T-helper 2 cell treated with Interferon-gamma antibody and Interleukin-4, amounts not matched to agents 5 μg/mL and 100 μg/mL, for 36 hours (primary cell): ENCODE measurements around the gene PSMA5.
"Not testable (repeated sequence)": the region's sequence is repeated elsewhere in the genome, so short reads cannot be mapped to it uniquely, and the experiment has no call there.

Experiments used
- DNase-seq: peaks from one replicate; pipeline ENCODE4 v3.0.0; 2021; ENCODE audit warnings: low spot score
- H3K27ac Mint-ChIP-seq: one replicate; pipeline ENCODE4 v1.8.0; 2021; ENCODE audit warnings: mild to moderate bottlenecking, mixed read lengths
- H3K27me3 Mint-ChIP-seq: one replicate; pipeline ENCODE4 v1.8.0; 2021; ENCODE audit warnings: low read depth, mixed read lengths
- H3K36me3 Mint-ChIP-seq: one replicate; pipeline ENCODE4 v1.8.0; 2021; ENCODE audit warnings: low read depth, mixed read lengths
- H3K4me1 Mint-ChIP-seq: one replicate; pipeline ENCODE4 v1.8.0; 2021; ENCODE audit warnings: low read depth, mixed read lengths
- H3K4me3 Mint-ChIP-seq: one replicate; pipeline ENCODE4 v1.8.0; 2022; ENCODE audit warnings: mild to moderate bottlenecking, moderate library complexity, mixed read lengths
- H3K9me3 Mint-ChIP-seq: one replicate; pipeline ENCODE4 v1.8.0; 2021; ENCODE audit warnings: mixed read lengths

PSMA5 gene

DNA sequence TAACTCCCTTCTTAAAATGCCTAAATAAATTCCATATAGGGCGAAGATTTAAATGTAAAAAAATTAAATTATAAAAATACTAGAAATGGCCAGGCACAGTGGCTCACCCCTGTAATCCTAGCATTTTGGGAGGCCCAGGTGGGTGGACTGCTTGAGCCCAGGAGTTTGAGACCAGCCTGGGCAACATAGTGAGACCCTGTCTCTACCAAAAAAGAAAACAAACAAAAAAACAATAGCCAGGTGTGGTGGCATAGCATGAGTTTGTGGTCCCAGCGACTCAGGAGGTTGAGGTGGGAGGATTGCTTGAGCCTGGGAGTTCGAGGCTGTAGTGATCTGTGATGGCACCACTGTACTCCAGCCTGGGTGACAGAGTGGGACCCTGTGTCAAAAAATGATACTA lies 46.3 kb downstream of the PSMA5 start:
- H3K36me3 Mint-ChIP-seq, result peaks cover 3% of the 10 kb centered on the region
- no peak overlapping the region for H3K27ac Mint-ChIP-seq
- H3K27me3 Mint-ChIP-seq, result peaks cover 2% of the 10 kb centered on the region
- H3K4me1 Mint-ChIP-seq, result peaks cover 8% of the 10 kb centered on the region
- no peaks in the 10 kb centered on the region for H3K9me3 Mint-ChIP-seq
- H3K4me3 Mint-ChIP-seq, result no peak overlapping the region
- DNase-seq, result no peak

DNA sequence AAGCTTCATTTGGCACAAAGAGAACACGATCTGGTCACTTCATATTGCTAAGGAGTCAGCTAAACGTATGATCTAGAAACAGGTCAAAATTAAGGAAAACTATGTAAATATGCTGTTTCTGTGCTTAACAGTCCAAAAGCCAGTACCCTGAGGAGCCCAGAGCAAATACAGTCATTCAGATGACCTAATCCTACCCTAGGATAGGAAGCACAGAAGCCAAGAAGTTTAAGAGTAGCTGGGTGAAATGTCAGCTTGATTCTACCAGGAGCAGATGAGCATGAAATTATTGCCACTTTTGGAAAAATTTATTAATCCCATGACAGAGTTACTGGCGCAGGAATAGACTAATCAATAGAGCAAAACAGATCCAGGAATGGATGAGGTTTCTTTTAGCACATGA lies 46.8 kb downstream of the PSMA5 start:
- H3K4me3 Mint-ChIP-seq, result no peak overlapping the region
- no peak overlapping the region for H3K27ac Mint-ChIP-seq
- no peaks in the 10 kb centered on the region for H3K9me3 Mint-ChIP-seq
- H3K4me1 Mint-ChIP-seq, result peaks cover 11% of the 10 kb centered on the region
- peaks cover 2% of the 10 kb centered on the region for H3K27me3 Mint-ChIP-seq
- no peak for DNase-seq
- H3K36me3 Mint-ChIP-seq, result peaks cover 3% of the 10 kb centered on the region

DNA sequence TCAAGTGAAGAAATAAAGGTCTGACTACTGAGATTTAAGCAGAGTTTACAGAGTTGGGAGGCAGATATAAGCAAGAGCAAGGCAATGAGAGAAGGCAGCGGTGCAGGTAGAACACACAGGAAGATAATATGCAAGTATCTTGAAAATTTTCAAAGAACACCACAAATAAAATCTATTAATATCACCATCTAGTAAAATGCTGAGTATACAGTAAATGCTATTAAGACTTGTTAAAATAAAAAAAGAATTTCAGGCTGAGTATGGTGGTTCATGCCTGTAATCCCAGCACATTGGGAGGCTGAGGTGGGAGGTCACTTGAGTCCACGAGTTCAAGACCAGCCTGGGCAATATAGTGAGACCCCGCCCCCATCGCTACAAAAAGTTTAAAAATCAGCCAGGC lies 48.5 kb downstream of the PSMA5 start:
- H3K9me3 Mint-ChIP-seq, result no peaks in the 10 kb centered on the region
- peaks cover 2% of the 10 kb centered on the region for H3K27me3 Mint-ChIP-seq
- H3K4me3 Mint-ChIP-seq, result no peak overlapping the region
- no peak for DNase-seq
- H3K27ac Mint-ChIP-seq, result no peak overlapping the region
- peaks cover 7% of the 10 kb centered on the region for H3K36me3 Mint-ChIP-seq
- peaks cover 21% of the 10 kb centered on the region for H3K4me1 Mint-ChIP-seq

DNA sequence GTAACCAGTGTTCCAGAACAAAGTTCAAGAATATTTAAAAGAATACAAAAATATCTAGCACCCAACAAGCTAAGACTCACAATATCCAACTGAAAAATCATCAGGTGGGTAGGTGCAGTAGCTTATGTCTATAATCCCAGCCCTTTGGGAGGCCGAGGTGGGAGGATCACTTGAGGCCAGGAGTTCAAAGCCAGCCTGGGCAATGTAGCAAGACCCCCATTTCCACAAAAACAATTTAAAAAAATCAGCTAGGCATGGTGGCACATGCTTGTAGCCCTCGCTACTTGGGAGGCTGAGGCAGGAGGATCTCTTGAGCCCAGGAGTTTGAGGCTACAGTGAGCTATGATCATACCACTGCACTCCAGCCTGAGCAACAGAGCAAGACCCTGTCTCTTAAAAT lies 52.6 kb downstream of the PSMA5 start:
- H3K4me3 Mint-ChIP-seq, DNase-seq, H3K9me3 Mint-ChIP-seq, H3K27ac Mint-ChIP-seq, H3K36me3 Mint-ChIP-seq: not testable (repeated sequence)
- Mint-ChIP-seq H3K27me3 (peaks cover 10% of the 10 kb centered on the region), H3K4me1 (peaks cover 48% of the 10 kb centered on the region)

DNA sequence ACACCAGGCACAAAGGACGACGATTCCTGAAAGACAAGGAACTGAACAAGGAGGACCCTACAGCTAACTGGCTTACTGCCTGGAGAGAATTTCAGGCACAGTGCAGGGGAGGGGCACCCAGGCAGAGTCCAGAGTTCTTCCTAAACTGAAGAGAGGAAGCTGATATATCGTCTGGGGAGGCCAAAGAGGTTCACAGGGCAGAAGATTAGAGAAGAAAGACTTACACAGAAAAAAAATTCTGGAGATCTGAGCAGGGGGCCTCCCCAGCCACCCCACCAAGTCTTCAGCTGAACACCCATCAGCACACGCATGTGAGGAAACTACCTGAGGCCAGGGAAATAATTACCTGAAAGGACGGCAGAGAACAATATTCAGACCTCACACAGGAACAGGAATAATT lies 53.1 kb downstream of the PSMA5 start:
- peak overlapping the region; percentile 78 for H3K4me3 Mint-ChIP-seq
- peaks cover 7% of the 10 kb centered on the region for H3K36me3 Mint-ChIP-seq
- DNase-seq, result no peak
- H3K9me3 Mint-ChIP-seq, result no peaks in the 10 kb centered on the region
- H3K27me3 Mint-ChIP-seq, result peaks cover 10% of the 10 kb centered on the region
- H3K27ac Mint-ChIP-seq, result peak overlapping the region; percentile 80
- H3K4me1 Mint-ChIP-seq, result peaks cover 48% of the 10 kb centered on the region

DNA sequence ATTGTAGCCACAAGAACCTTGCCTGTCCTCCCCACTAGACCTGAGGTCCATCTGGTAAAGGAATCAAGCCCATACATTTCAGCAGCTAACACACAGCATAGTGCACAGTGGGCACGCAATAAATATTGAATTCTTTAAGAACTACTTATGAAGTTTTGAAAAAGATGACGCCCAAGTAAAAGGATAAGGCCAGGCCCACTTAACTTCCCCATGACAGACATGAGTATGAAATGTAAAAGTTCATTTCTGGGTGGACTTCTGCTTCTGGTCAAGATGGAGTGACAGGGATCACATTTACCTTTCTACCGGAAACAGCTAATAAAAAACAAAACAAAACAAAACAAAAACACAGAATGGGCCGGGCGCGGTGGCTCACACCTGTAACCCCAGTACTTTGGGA lies 54.0 kb downstream of the PSMA5 start:
- Mint-ChIP-seq H3K4me3 (peak overlapping the region; percentile 9), H3K27me3 (peaks cover 16% of the 10 kb centered on the region)

DNA sequence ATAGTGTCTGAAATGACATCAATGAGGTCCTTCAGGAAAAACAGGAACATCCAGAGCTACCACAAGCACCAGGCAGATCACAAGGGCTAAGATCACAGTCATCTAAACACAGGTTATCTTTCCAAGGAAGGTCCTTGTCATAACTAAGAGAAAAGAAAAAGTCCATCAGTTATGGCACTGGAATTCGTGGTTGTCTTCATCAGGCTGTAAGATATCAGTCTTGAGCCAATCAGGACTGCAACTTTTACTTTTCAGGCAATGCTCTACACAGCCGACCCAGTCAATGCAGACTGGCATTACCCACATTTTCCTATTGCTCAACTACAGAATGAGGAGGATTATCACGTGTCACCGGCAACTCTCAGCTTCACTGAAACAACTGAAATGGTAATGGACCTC lies 54.9 kb downstream of the PSMA5 start:
- H3K4me3 Mint-ChIP-seq, result peak overlapping the region; percentile 65

More for the DNA sequence above, 54.0 kb downstream of the PSMA5 start:
- Mint-ChIP-seq H3K27ac (no peak overlapping the region), H3K4me1 (peaks cover 48% of the 10 kb centered on the region), H3K36me3 (peaks cover 7% of the 10 kb centered on the region), H3K9me3 (no peaks in the 10 kb centered on the region)
- DNase-seq, result no peak

DNA sequence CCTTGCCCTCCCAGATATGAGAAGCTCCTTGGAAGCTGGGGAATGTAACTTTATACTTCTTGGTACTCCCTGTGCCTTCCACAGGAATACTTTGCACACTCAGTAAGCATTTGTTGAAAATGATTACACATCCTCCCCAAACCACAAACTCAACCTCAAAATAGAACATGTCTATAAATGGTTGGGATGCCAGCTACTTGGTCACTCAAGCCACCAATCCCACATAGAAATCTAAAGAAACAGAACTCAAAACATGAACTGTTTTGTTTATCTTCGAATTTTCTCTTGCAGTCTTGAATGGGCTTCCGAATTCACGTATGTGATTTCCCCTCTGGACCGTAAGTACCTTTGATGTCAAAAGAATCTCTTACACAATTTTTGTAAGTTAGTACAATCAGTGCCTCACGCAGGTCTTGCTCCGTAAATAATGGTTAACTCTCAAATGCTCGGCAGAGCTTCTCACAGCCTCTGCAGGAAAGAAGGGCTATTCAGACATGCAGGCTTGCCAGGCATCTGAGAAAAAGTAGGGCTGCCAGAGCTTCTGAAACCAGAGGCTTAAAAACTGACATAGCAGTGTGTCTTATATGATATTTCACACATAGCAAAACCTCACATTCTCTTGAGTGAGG lies 55.4 kb downstream of the PSMA5 start:
- peak overlapping the region; percentile 15 for H3K27ac Mint-ChIP-seq

More for the DNA sequence above, 54.9 kb downstream of the PSMA5 start:
- Mint-ChIP-seq H3K27ac (peak overlapping the region; percentile 15), H3K4me1 (peaks cover 46% of the 10 kb centered on the region), H3K36me3 (peaks cover 8% of the 10 kb centered on the region), H3K9me3 (no peaks in the 10 kb centered on the region), H3K27me3 (peaks cover 21% of the 10 kb centered on the region)
- DNase-seq, result peak; percentile 53

DNA sequence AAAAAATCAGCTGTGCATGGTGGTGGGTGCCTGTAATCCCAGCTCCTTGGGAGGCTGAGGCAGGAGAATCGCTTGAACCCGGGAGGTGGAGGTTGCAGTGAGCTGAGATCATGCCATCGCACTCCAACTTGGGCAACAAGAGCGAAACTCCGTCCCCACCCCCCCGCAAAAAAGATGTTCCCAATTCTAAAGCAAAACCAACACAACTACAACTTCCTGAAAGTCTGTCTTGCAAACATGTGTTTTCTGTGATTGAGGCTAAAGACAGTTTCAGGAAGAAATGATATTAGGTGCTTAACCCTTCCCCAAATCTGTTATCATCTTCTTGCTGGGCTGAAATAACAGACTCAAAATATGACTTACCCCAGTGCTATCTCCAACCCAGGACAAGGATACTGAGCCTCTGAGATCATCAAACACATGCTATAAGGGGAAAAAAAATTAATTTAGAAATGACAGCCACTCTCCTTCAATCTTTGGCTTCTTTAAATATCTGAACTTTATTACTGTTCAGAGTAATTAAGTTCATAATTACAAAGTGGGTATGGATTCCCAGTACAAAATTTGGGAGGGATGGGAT lies 57.0 kb downstream of the PSMA5 start:
- no peak for DNase-seq
- Mint-ChIP-seq H3K27ac (no peak overlapping the region), H3K4me3 (no peak overlapping the region), H3K27me3 (peaks cover 27% of the 10 kb centered on the region), H3K4me1 (peaks cover 35% of the 10 kb centered on the region), H3K36me3 (peaks cover 5% of the 10 kb centered on the region), H3K9me3 (no peaks in the 10 kb centered on the region)

More for the DNA sequence above, 55.4 kb downstream of the PSMA5 start:
- Mint-ChIP-seq H3K9me3 (no peaks in the 10 kb centered on the region), H3K27me3 (peaks cover 21% of the 10 kb centered on the region), H3K36me3 (peaks cover 9% of the 10 kb centered on the region), H3K4me1 (peaks cover 46% of the 10 kb centered on the region), H3K4me3 (peak overlapping the region; percentile 65)
- peak; percentile 6 for DNase-seq

DNA sequence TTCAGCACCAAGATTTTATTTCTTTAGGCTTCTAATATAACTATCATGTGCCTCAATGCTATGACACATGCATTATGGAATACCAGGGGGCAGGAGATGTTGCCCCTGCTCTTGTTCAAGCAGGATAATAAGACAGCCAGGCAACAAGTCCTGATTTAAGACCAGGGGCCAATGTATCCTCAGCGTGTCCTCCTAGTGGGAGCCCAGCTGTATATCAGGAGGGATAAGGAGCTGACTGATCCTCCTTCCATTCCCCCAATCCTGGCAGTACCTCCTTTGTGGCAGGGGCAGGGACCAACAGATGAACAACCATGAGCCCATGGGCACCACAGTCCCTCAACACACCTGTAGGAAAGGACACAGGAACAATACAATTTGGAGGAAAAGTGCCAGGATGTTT lies 57.8 kb downstream of the PSMA5 start:
- H3K36me3 Mint-ChIP-seq, result peaks cover 5% of the 10 kb centered on the region
- H3K27me3 Mint-ChIP-seq, result peaks cover 33% of the 10 kb centered on the region
- peaks cover 33% of the 10 kb centered on the region for H3K4me1 Mint-ChIP-seq
- no peaks in the 10 kb centered on the region for H3K9me3 Mint-ChIP-seq
- DNase-seq, result no peak
- H3K4me3 Mint-ChIP-seq, result no peak overlapping the region
- no peak overlapping the region for H3K27ac Mint-ChIP-seq

DNA sequence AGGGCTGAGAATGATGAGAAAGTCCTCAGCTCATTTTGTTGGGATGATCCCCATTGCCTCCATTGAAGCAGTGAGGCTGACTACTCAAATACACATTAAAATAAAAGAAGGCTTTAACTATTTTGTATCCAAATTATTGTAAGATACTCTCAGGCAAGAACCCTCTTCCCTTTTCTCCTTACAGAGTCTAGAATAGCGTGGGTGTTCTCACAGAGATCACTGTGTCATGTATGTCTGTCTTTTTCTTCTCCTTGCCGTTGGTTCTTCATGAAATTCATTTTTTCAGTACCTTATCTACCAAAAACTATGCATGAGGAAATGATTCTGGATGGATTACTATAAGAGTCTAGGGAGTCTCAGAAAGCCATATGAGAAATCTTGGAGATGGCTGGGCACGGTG lies 58.6 kb downstream of the PSMA5 start:
- Mint-ChIP-seq H3K4me3 (no peak overlapping the region), H3K27ac (no peak overlapping the region), H3K9me3 (no peaks in the 10 kb centered on the region), H3K27me3 (peaks cover 35% of the 10 kb centered on the region), H3K4me1 (peaks cover 27% of the 10 kb centered on the region), H3K36me3 (peaks cover 2% of the 10 kb centered on the region)
- no peak for DNase-seq

DNA sequence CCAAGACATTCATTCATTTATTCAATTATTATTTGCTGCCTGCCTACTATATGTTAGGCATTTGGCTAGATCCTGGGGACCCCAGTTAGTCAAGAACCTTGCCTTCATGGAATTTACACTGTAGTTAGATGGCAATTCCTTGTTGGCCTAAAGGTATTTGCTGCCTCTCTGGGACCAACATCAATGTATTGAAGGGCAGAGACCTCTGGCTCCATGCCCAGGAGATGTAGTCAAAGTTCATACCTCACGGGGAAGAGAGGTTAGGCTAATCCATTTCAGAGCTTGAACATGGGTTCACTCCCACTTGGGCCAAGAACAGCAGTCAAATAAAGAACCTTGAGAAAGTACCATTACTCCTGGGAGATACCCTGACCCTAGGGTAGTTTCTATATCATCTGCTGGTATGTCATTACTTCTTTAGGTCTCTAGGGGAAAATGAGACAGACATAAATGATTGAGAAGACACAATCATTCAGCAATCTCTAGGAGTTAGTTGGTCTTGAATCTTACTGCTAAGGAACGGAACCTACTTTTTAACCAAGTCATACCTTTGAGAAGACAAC lies 60.5 kb downstream of the PSMA5 start:
- peaks cover 2% of the 10 kb centered on the region for H3K36me3 Mint-ChIP-seq
- H3K27me3 Mint-ChIP-seq, result peaks cover 42% of the 10 kb centered on the region
- H3K9me3 Mint-ChIP-seq, result no peaks in the 10 kb centered on the region
- DNase-seq, result no peak
- peaks cover 11% of the 10 kb centered on the region for H3K4me1 Mint-ChIP-seq
- no peak overlapping the region for H3K27ac Mint-ChIP-seq
- H3K4me3 Mint-ChIP-seq, result no peak overlapping the region

DNA sequence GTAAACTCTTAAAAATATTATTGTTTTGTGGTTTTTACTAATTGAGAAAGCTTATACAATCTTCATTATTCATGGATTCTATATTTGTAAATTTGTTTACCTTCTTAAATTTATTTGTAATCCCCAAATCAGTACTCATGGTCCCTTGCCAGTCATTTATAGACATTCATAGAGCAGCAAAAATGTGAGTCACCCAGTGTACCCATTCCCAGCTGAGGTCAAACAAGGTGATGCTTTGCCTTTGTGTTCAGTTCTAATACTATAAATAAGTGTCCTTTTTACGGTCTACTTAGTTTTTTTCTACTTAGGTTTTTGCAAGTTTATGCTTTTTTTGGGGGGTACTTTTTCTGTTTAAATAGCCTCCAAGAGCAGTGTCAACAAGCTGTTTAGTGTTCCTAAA lies 64.6 kb downstream of the PSMA5 start:
- Mint-ChIP-seq H3K4me1 (no peaks in the 10 kb centered on the region), H3K4me3 (no peak overlapping the region), H3K36me3 (peaks cover 2% of the 10 kb centered on the region), H3K9me3 (no peaks in the 10 kb centered on the region), H3K27ac (no peak overlapping the region), H3K27me3 (peaks cover 40% of the 10 kb centered on the region)
- DNase-seq, result no peak

DNA sequence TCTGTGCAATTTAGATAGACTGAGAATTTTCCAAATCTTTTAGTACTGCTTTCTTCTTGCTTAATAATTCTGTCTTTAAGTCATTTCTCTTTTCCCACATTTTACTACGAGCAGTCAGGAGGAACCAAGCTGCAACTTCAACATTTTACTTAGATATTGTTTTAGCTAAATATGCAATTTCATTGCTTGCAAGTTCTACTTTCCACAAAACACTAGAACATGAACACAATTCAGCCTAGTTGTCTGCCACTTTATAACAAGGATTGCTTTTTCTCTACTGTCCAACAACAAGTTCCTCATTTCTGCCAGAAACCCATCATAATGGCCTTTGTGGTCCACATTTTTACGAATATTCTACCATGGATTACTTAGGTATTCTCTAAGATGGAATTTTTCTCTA lies 65.2 kb downstream of the PSMA5 start:
- peaks cover 37% of the 10 kb centered on the region for H3K27me3 Mint-ChIP-seq
- H3K4me1 Mint-ChIP-seq, result no peaks in the 10 kb centered on the region
- H3K27ac Mint-ChIP-seq, result no peak overlapping the region
- H3K4me3 Mint-ChIP-seq, result no peak overlapping the region
- no peak for DNase-seq
- no peaks in the 10 kb centered on the region for H3K9me3 Mint-ChIP-seq
- H3K36me3 Mint-ChIP-seq, result no peaks in the 10 kb centered on the region
